Measurements from ENCODE around the gene SUCO. TPM values are rescaled to one million over a fixed set of nuclear protein-coding genes. Genes with fewer than 3 reads are reported as not detected.

The SUCO gene
- total and polyA plus RNA-seq, 2 experiments from 2014 or later, result 39.1 to 113 TPM

DNA sequence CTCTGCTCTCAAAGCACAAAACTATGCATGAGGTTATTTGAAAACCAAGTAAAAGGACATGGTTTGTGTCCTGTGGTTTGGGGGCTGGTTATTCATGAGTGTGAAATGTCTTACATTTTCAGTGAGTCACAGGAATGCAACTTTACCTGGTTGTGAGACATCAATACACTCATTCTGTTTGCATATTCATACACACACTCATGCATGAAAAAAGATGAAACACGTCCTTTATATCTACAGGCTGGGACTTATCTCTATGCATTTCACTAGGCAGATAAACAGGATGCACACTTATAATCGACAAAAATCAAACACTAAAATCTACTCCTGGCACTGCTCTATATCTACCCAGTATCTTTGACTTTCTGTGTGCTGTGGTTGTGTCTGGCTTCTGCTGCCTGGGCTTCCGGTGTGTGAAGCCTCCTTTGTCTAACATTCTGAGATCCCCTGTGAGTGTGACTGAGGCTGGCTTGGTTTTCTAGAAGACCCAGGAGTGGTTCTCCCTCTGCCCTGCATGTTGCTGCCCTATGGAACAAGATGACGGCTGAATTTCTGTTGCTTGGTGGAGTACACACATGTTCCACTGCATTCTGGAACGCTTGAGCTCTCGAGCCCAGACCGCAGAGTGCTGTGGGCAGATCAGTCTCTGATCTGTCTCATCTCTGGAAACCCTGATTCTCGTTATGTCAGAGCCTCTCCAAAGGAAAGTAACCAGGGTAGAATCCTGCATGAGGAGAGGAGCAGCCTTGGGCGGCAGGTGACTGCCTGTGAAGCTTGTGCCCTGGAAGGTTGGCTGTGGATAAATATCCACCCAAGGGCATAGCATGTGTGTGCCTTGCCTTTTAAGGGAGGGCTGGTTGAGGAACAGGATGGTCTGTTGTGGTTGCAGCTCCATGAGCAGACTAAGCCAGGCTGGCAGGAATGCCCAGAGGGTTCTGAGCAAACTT is 106.2 kb downstream of the SUCO start:
- H3K4me1 ChIP-seq (ENCODE audit: insufficient read depth), result peaks cover 4% of the 10 kb centered on the region
- H3K4me2 ChIP-seq, result no peak overlapping the region
- TF ChIP-seq EZH2phosphoT487 (IDR thresholded peaks at IDR 0.05; ENCODE audit: low read depth, severe bottlenecking, unreplicated experiment), result no peak
- TF ChIP-seq, protein P1, sequence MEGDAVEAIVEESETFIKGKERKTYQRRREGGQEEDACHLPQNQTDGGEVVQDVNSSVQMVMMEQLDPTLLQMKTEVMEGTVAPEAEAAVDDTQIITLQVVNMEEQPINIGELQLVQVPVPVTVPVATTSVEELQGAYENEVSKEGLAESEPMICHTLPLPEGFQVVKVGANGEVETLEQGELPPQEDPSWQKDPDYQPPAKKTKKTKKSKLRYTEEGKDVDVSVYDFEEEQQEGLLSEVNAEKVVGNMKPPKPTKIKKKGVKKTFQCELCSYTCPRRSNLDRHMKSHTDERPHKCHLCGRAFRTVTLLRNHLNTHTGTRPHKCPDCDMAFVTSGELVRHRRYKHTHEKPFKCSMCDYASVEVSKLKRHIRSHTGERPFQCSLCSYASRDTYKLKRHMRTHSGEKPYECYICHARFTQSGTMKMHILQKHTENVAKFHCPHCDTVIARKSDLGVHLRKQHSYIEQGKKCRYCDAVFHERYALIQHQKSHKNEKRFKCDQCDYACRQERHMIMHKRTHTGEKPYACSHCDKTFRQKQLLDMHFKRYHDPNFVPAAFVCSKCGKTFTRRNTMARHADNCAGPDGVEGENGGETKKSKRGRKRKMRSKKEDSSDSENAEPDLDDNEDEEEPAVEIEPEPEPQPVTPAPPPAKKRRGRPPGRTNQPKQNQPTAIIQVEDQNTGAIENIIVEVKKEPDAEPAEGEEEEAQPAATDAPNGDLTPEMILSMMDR (IDR thresholded peaks at IDR 0.05; ENCODE audit: poor library complexity), result no peak
- peak overlapping the region; percentile 56 for H3K27ac ChIP-seq
- no peaks in the 10 kb centered on the region for H3K9me3 ChIP-seq (ENCODE audit: low read depth)
- H3K4me3 ChIP-seq, result no peak overlapping the region
- H3K79me2 ChIP-seq, result no peaks in the 10 kb centered on the region
- no peaks in the 10 kb centered on the region for H3K36me3 ChIP-seq (replicated peaks; ENCODE audit: insufficient read depth, low read depth)
- H4K20me1 ChIP-seq (ENCODE audit: insufficient read depth, poor library complexity, severe bottlenecking), result no peaks in the 10 kb centered on the region
- 74% methylated on average over 9 of the region's 9 CpGs for WGBS (ENCODE audit: low lambda C conversion rate, missing lambda C conversion rate)
- no peak for DNase-seq (ENCODE audit: low spot score)
- H3K9me2 ChIP-seq (replicated peaks; ENCODE audit: insufficient read depth), result no peaks in the 10 kb centered on the region
- H3K27me3 ChIP-seq, result no peaks in the 10 kb centered on the region
- peak overlapping the region; percentile 37 for H2AFZ ChIP-seq

DNA sequence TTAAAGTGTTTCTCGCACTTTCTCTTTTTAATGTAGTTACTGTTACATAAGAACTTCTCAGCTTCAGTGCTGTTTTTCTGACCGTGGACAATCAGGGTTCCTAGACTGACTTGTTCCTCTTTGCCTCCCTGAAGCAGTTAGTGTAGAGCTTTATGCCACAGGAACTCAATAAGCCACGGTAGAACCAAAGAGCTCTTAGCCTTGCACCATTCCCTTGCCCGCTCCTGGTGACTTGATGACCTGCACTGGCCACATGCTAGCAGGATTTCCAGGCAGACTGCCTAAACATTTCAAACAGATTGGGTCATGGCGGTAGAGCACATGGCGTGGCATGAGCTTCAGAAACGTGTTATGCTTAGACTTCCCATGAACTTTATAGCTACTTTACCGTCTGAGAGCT is 107.2 kb downstream of the SUCO start:
- Histone ChIP-seq H3K27me3 (no peaks in the 10 kb centered on the region), H3K9me3 (ENCODE audit: low read depth) (no peaks in the 10 kb centered on the region), H3K4me2 (no peak overlapping the region), H3K9me2 (replicated peaks; ENCODE audit: insufficient read depth) (no peaks in the 10 kb centered on the region), H4K20me1 (ENCODE audit: insufficient read depth, poor library complexity, severe bottlenecking) (no peaks in the 10 kb centered on the region), H2AFZ (no peak overlapping the region), H3K79me2 (no peaks in the 10 kb centered on the region), H3K4me1 (ENCODE audit: insufficient read depth) (peaks cover 4% of the 10 kb centered on the region), H3K4me3 (no peak overlapping the region), H3K36me3 (replicated peaks; ENCODE audit: insufficient read depth, low read depth) (no peaks in the 10 kb centered on the region), H3K27ac (no peak overlapping the region)
- 95% methylated on average over 8 of the region's 8 CpGs for WGBS (ENCODE audit: low lambda C conversion rate, missing lambda C conversion rate)
- DNase-seq (ENCODE audit: low spot score), result no peak
- TF ChIP-seq EZH2 (IDR thresholded peaks at IDR 0.05; ENCODE audit: borderline replicate concordance) (no peak), EZH2phosphoT487 (IDR thresholded peaks at IDR 0.05; ENCODE audit: low read depth, severe bottlenecking, unreplicated experiment) (no peak)
- TF ChIP-seq, protein P1 (IDR thresholded peaks at IDR 0.05; ENCODE audit: poor library complexity), result no peak

DNA sequence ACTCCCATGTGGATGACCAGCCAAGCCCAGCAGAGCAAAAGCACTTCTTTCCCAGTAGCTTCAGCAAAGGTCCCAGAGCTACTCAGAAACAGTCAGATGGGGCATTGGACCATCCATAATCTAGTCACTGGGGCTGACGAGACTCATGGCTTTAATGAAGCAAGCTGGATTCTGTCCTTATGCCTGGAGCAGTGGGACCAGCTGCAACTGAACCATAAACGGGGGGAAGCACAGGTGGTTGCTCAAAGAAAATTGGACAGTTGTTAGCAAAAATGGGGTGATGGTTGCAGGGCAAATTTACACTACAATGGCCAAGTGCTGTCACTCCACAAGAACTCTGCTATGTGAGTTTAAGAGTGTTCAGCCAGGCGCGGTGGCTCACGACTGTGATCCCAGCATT is 108.5 kb downstream of the SUCO start:
- H3K36me3 ChIP-seq (replicated peaks; ENCODE audit: insufficient read depth, low read depth), result no peaks in the 10 kb centered on the region
- peaks cover 4% of the 10 kb centered on the region for H3K4me1 ChIP-seq (ENCODE audit: insufficient read depth)
- H3K27me3 ChIP-seq, result no peaks in the 10 kb centered on the region
- H3K4me3 ChIP-seq, result no peak overlapping the region
- H3K4me2 ChIP-seq, result no peak overlapping the region
- no peak overlapping the region for H3K27ac ChIP-seq
- H2AFZ ChIP-seq, result no peak overlapping the region
- no peaks in the 10 kb centered on the region for H4K20me1 ChIP-seq (ENCODE audit: insufficient read depth, poor library complexity, severe bottlenecking)
- 83% methylated on average over 5 of the region's 5 CpGs for WGBS (ENCODE audit: low lambda C conversion rate, missing lambda C conversion rate)
- no peaks in the 10 kb centered on the region for H3K79me2 ChIP-seq
- TF ChIP-seq, protein P1 (IDR thresholded peaks at IDR 0.05; ENCODE audit: poor library complexity), result no peak
- no peak for TF ChIP-seq EZH2phosphoT487 (IDR thresholded peaks at IDR 0.05; ENCODE audit: low read depth, severe bottlenecking, unreplicated experiment)
- no peak for TF ChIP-seq EZH2 (IDR thresholded peaks at IDR 0.05; ENCODE audit: borderline replicate concordance)
- H3K9me2 ChIP-seq (replicated peaks; ENCODE audit: insufficient read depth), result no peaks in the 10 kb centered on the region
- DNase-seq (ENCODE audit: low spot score), result no peak
- H3K9me3 ChIP-seq (ENCODE audit: low read depth), result no peaks in the 10 kb centered on the region
